Urinary bladder (tissue), 4 donors: Measurements from ENCODE around the gene RASA1. TPM values are rescaled to one million over a fixed set of nuclear protein-coding genes. Genes with fewer than 3 reads are reported as not detected.
A peak's percentile ranks its signal among the peaks of the same experiment; 100 is the strongest.

Source experiments
- DNase-seq: peaks from one replicate; pipeline ENCODE4 v3.0.0-alpha.2; 2015; ENCODE audit errors: extremely low spot score
- H3K27ac ChIP-seq: one replicate; pipeline ENCODE4 v1.5.1; 2013; ENCODE audit warnings: low read depth, mild to moderate bottlenecking, moderate library complexity
- H3K36me3 ChIP-seq: one replicate; pipeline ENCODE4 v1.6.1; 2013; ENCODE audit warnings: mild to moderate bottlenecking, moderate library complexity; ENCODE audit not compliant: insufficient read depth
- H3K4me1 ChIP-seq: one replicate; pipeline ENCODE4 v1.6.1; 2013; ENCODE audit warnings: mild to moderate bottlenecking, moderate library complexity; ENCODE audit not compliant: insufficient read depth
- H3K4me3 ChIP-seq: one replicate; pipeline ENCODE4 v1.5.1; 2013; ENCODE audit warnings: low read depth, low read length
- WGBS: extraction: QIAGEN DNeasy Blood & Tissue Kit; methylation state at CpG from one replicate; pipeline ENCODE4 v1.1.7; 2013; 5-methylcytosine and 5-hydroxymethylcytosine counted together
- polyA plus RNA-seq: library from polyadenylated mRNA; stranded (reverse); fragments of 200-250 nt; gene quantifications from one replicate; pipeline ENCODE4 v1.2.3, GENCODE V29; 2013
- total RNA-seq: library from RNA; depleted of rRNA; stranded (reverse); fragments of >200 nt; gene quantifications from one replicate; pipeline ENCODE4 v1.2.3, GENCODE V29; 2014
- donor health status: healthy with polysubstance abuse.
- donor health status: healthy.

Gene RASA1
- total RNA-seq (54.8 TPM), polyA plus RNA-seq (21.0 TPM)

- peak; percentile 91 for DNase-seq
- Histone ChIP-seq H3K4me3 (peak within 1 kb of the TSS; percentile 86), H3K27ac (peak within 1 kb of the TSS; percentile 97), H3K4me1 (peaks cover 2% of the 10 kb centered on the region), H3K36me3 (no peaks in the 10 kb centered on the region)
- WGBS = under 1% methylated on average over 46 of the region's 46 CpGs
Observed at GRCh38 chr5:87267574-87268125, at the start of gene RASA1. Gene RASA1, plus strand, starts transcription at chr5:87267883. Its CDS starts 569 bp downstream, at chr5:87268452.

GRCh38 chr5:87229780-87230179 is 37.9 kb upstream of the RASA1 start:
- DNase-seq = no peak
- H3K4me3 ChIP-seq = no peak overlapping the region
- H3K4me1 ChIP-seq = no peaks in the 10 kb centered on the region
- 82% methylated on average over 2 of the region's 2 CpGs for WGBS
- no peaks in the 10 kb centered on the region for H3K36me3 ChIP-seq
- H3K27ac ChIP-seq = no peak overlapping the region

GRCh38 chr5:87231037-87231808 is 36.5 kb upstream of the RASA1 start:
- WGBS = 76% methylated on average over 5 of the region's 5 CpGs
- Histone ChIP-seq H3K27ac (no peak overlapping the region), H3K4me1 (no peaks in the 10 kb centered on the region), H3K4me3 (no peak overlapping the region), H3K36me3 (no peaks in the 10 kb centered on the region)
- DNase-seq = no peak

GRCh38 chr5:87233143-87233542 is 34.5 kb upstream of the RASA1 start:
- H3K4me3 ChIP-seq = no peak overlapping the region
- no peak for DNase-seq
- 93% methylated on average over 2 of the region's 2 CpGs for WGBS
- H3K4me1 ChIP-seq = no peaks in the 10 kb centered on the region
- H3K36me3 ChIP-seq = no peaks in the 10 kb centered on the region
- no peak overlapping the region for H3K27ac ChIP-seq

GRCh38 chr5:87241555-87241954 is 26.1 kb upstream of the RASA1 start:
- 77% methylated on average over 2 of the region's 2 CpGs for WGBS
- DNase-seq = no peak
- H3K27ac ChIP-seq = no peak overlapping the region
- H3K4me1 ChIP-seq = no peaks in the 10 kb centered on the region
- no peak overlapping the region for H3K4me3 ChIP-seq
- no peaks in the 10 kb centered on the region for H3K36me3 ChIP-seq

GRCh38 chr5:87242242-87242641 is 25.4 kb upstream of the RASA1 start:
- Histone ChIP-seq H3K4me3 (no peak overlapping the region), H3K27ac (no peak overlapping the region), H3K4me1 (no peaks in the 10 kb centered on the region), H3K36me3 (no peaks in the 10 kb centered on the region)
- WGBS = 70% methylated on average over 1 of the region's 1 CpG
- no peak for DNase-seq

GRCh38 chr5:87243161-87243844 is 24.4 kb upstream of the RASA1 start:
- Histone ChIP-seq H3K27ac (no peak overlapping the region), H3K4me3 (no peak overlapping the region), H3K4me1 (no peaks in the 10 kb centered on the region), H3K36me3 (no peaks in the 10 kb centered on the region)
- 87% methylated on average over 3 of the region's 3 CpGs for WGBS
- DNase-seq = no peak

- no peak overlapping the region for H3K27ac ChIP-seq
- no peak overlapping the region for H3K4me3 ChIP-seq
- H3K4me1 ChIP-seq = no peaks in the 10 kb centered on the region
- no peaks in the 10 kb centered on the region for H3K36me3 ChIP-seq
- no peak for DNase-seq
- 77% methylated on average over 2 of the region's 2 CpGs for WGBS
Observed at GRCh38 chr5:87245451-87245850, 22.2 kb upstream of the RASA1 start.

- no peak overlapping the region for H3K4me3 ChIP-seq
- no peak for DNase-seq
Observed at GRCh38 chr5:87246061-87246460, 21.6 kb upstream of the RASA1 start.

GRCh38 chr5:87252283-87252605 is 15.4 kb upstream of the RASA1 start:
- no peak for DNase-seq
- no peak overlapping the region for H3K4me3 ChIP-seq
- H3K36me3 ChIP-seq = no peaks in the 10 kb centered on the region
- WGBS = 96% methylated on average over 16 of the region's 16 CpGs
- H3K27ac ChIP-seq = no peak overlapping the region
- no peaks in the 10 kb centered on the region for H3K4me1 ChIP-seq

More at GRCh38 chr5:87246061-87246460, 21.6 kb upstream of the RASA1 start:
- H3K36me3 ChIP-seq = no peaks in the 10 kb centered on the region
- no peak overlapping the region for H3K27ac ChIP-seq
- no peaks in the 10 kb centered on the region for H3K4me1 ChIP-seq

GRCh38 chr5:87254035-87254434 is 13.6 kb upstream of the RASA1 start:
- DNase-seq = no peak
- Histone ChIP-seq H3K27ac (no peak overlapping the region), H3K4me3 (no peak overlapping the region), H3K4me1 (no peaks in the 10 kb centered on the region), H3K36me3 (no peaks in the 10 kb centered on the region)
- 78% methylated on average over 2 of the region's 2 CpGs for WGBS

- Histone ChIP-seq H3K27ac (no peak overlapping the region), H3K36me3 (no peaks in the 10 kb centered on the region), H3K4me3 (no peak overlapping the region), H3K4me1 (no peaks in the 10 kb centered on the region)
- DNase-seq = no peak
- WGBS = 78% methylated on average over 1 of the region's 1 CpG
Observed at GRCh38 chr5:87258507-87258906, 9.2 kb upstream of the RASA1 start.

- no peaks in the 10 kb centered on the region for H3K36me3 ChIP-seq
- WGBS = 67% methylated on average over 4 of the region's 4 CpGs
- no peaks in the 10 kb centered on the region for H3K4me1 ChIP-seq
- H3K4me3 ChIP-seq = no peak overlapping the region
- no peak for DNase-seq
- H3K27ac ChIP-seq = no peak overlapping the region
Observed at GRCh38 chr5:87260604-87261192, 7.0 kb upstream of the RASA1 start.

GRCh38 chr5:87263498-87263897 is 4.2 kb upstream of the RASA1 start:
- Histone ChIP-seq H3K4me3 (no peak overlapping the region), H3K4me1 (no peaks in the 10 kb centered on the region)
- WGBS = 62% methylated on average over 3 of the region's 3 CpGs

More at GRCh38 chr5:87263498-87263897, 4.2 kb upstream of the RASA1 start:
- DNase-seq = no peak
- Histone ChIP-seq H3K27ac (no peak overlapping the region), H3K36me3 (no peaks in the 10 kb centered on the region)
